Ishikawa (cell line): Measurements from ENCODE around the gene PRSS12.

Experiments
- CEBPB ChIP-seq: IDR thresholded peaks from 2 replicates; pipeline ENCODE4 v1.6.1; 2012
- EGR1 ChIP-seq: IDR thresholded peaks from 2 replicates; pipeline ENCODE4 v1.6.1; 2012
- FOXM1 ChIP-seq: IDR thresholded peaks from 2 replicates; pipeline ENCODE4 v1.6.1; 2012; ENCODE audit warnings: low read depth, borderline replicate concordance
- NFIC ChIP-seq: IDR thresholded peaks from 2 replicates; pipeline ENCODE4 v1.6.1; 2012
- RAD21 ChIP-seq: IDR thresholded peaks from 2 replicates; pipeline ENCODE4 v1.6.1; 2012; ENCODE audit warnings: low read depth
- TAF1 ChIP-seq: IDR thresholded peaks from 2 replicates; pipeline ENCODE4 v1.6.1; 2012; ENCODE audit warnings: low read depth, mild to moderate bottlenecking
- USF1 ChIP-seq: IDR thresholded peaks from 2 replicates; pipeline ENCODE4 v1.6.1; 2012
- YY1 ChIP-seq: IDR thresholded peaks from 2 replicates; pipeline ENCODE4 v1.6.1; 2012; ENCODE audit warnings: low read depth
- ZBTB7A ChIP-seq: IDR thresholded peaks from 2 replicates; pipeline ENCODE4 v1.6.1; 2012; ENCODE audit warnings: low read depth

GRCh38 chr4:118235566-118236120 is 117.2 kb downstream of the PRSS12 start:
- TF ChIP-seq ZBTB7A (no peak), EGR1 (no peak), NFIC (no peak), CEBPB (no peak), RAD21 (no peak), YY1 (no peak), FOXM1 (no peak), TAF1 (no peak), USF1 (no peak)
